Measurements from ENCODE around the gene SLC25A45.

DNA sequence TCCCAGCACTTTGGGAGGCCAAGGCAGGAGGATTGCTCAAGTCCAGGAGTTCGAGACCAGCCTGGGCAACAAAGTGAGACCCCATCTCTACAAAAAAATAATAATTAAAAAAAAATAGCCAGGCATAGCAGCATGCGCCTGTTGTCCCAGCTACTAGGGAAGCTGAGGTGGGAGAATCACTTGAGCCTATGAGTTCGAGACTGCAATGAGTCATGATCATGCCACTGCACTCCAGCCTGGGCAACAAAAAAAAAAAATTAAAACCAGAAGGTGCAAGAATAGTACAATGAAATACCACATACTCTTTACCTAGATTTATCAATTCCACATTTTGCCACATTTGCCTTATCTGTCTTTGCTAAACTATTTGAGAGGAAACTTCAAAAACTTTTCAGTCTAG lies 40.6 kb downstream of the SLC25A45 start:
- TF ChIP-seq, protein P1, sequence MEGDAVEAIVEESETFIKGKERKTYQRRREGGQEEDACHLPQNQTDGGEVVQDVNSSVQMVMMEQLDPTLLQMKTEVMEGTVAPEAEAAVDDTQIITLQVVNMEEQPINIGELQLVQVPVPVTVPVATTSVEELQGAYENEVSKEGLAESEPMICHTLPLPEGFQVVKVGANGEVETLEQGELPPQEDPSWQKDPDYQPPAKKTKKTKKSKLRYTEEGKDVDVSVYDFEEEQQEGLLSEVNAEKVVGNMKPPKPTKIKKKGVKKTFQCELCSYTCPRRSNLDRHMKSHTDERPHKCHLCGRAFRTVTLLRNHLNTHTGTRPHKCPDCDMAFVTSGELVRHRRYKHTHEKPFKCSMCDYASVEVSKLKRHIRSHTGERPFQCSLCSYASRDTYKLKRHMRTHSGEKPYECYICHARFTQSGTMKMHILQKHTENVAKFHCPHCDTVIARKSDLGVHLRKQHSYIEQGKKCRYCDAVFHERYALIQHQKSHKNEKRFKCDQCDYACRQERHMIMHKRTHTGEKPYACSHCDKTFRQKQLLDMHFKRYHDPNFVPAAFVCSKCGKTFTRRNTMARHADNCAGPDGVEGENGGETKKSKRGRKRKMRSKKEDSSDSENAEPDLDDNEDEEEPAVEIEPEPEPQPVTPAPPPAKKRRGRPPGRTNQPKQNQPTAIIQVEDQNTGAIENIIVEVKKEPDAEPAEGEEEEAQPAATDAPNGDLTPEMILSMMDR (IDR thresholded peaks at IDR 0.05) = no peak
- TF ChIP-seq POLR2AphosphoS5 (IDR thresholded peaks at IDR 0.05) = no peak
- no peak for TF ChIP-seq POLR2A (IDR thresholded peaks at IDR 0.05; ENCODE audit: low read depth)
- TF ChIP-seq EP300 (IDR thresholded peaks at IDR 0.05) = no peak
